Measurements from ENCODE around the gene POLR3C.
A peak's percentile ranks its signal among the peaks of the same experiment; 100 is the strongest.
"Not testable (repeated sequence)": the region's sequence is repeated elsewhere in the genome, so short reads cannot be mapped to it uniquely, and the experiment has no call there.

Gene POLR3C

DNA sequence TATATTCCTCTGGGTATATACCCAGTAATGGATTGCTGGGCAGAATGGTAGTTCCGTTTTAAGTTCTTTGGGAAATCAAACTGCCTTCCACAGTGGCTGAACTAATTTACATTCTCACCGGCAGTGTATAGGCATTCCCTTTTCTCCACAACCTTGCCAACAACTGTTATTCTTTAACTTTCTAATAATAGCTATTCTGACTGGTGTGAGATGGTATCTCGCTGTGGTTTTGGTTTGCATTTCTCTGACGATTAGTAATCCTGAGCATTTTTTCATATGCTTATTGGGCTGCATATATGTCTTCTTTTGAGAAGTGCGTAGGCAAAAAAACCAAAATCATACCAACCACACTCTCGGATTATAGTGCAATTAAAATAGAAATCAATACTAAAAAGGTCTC is 5.9 kb upstream of the POLR3C start:
- not testable (repeated sequence) for DNase-seq (ENCODE audit: low read depth in 3 of 3)

GRCh38 chr1:145822779-145823331 is 1.1 kb upstream of the POLR3C start:
- not testable (repeated sequence) for DNase-seq (ENCODE audit: low read depth in 3 of 3)

GRCh38 chr1:145824499-145824842 is 471 bp downstream of the POLR3C start:
- no peak for DNase-seq (ENCODE audit: low read depth in 3 of 3)

DNA sequence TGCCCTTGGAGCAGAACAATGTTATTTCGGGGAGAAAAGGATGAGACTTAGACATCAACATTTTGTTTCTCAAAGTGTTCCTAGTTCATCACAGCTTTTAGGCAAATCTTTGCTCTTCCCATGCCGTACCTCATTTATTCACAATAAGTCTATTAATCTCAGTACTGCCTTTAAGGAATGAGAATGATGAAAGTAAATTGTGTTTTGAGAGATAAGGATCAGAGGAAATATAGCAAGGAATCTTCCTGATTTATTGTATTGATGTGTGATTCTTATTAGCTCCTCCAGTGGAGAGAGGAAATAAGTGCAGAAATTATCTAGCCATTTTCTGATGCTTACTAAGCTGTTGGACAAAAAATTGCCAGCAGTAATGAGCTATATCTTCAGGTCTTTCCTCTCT is 2.0 kb downstream of the POLR3C start:
- DNase-seq (ENCODE audit: low read depth in 3 of 3) = no peak

DNA sequence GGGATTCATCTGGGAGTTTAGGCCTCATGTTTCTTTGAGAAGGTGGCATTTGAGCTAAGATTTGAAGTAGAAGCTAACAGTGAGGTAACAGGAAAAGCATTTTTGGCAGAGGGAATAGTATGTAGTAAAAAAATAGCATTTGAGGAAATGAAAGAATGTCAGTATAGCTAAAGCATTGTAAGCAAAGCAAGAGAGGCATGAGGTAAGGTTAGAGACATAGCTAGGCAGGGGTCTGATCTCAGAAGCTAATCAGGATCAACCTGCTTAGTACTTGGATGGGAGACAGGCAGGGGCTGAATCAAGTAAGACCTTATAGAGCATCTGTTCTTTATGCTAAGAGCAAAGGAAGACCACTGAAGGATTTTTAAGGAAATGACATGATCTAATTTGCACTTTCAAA is 4.0 kb downstream of the POLR3C start:
- no peak for DNase-seq (ENCODE audit: low read depth in 3 of 3)

DNA sequence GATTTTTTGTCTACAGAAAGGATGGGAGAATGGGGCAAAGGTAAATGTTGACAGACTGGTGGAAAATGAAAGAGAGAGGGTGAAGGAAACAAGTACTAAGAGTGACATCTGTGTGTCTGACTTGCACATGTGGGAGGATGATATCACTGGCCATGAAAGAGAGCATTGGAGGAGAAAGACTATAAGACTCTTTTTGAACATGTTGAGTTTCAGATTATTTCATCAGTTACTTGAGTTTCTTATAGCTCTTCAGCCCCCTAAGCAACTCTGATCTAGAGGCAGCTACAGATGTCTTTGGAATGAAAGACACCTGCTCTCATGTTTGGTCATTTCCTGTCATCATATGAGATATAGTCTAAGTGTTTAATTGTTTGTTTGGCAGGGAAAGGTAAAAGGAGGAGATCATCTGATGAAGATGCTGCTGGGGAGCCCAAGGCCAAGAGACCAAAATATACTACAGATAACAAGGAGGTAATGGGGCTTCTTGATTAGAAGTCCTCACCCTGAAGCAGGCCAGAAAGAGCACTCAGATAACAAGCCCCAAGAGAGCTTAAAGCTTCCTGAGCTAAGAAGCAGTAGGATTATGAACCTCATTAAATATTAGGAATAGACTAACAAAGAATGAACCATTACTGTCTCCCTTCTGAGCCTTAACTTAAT is 4.5 kb downstream of the POLR3C start:
- no peak for DNase-seq (ENCODE audit: low read depth in 3 of 3)

- DNase-seq (ENCODE audit: low read depth in 3 of 3) = not testable (repeated sequence)
These were observed 6.8 kb downstream of the POLR3C start for GRCh38 chr1:145830810-145831209.

DNA sequence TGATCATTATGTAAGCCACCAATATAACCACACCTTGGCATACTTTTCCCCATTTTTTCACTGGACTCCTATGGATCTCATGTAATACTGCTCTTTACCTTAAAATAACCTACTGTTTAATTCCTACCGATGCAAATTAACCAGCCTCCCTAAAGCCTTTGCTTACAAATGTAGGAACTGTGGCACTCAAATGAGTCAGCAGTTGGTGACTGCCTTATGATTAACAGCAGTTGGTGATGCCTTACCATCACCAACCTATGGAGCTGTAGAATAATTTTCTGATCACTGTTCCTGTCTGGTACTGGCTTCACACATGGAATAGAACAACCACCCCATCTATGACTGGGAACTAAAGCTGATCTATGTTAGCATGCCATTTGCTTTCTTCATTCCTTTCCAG is 13.7 kb downstream of the POLR3C start:
- no peak for DNase-seq (ENCODE audit: low read depth in 3 of 3)

- DNase-seq (ENCODE audit: low read depth in 3 of 3) = no peak
These were observed 19.0 kb downstream of the POLR3C start for GRCh38 chr1:145843031-145843430.

GRCh38 chr1:145845144-145845513 is 21.1 kb downstream of the POLR3C start:
- no peak for DNase-seq (ENCODE audit: low read depth in 3 of 3)

GRCh38 chr1:145845514-145846161 is 21.6 kb downstream of the POLR3C start, which contains the start of gene NUDT17:
TSS of gene NUDT17 (plus strand) at chr1:145845630. CDS start at chr1:145845641, 11 bp downstream.
- DNase-seq (ENCODE audit: low read depth in 3 of 3) = peak; percentile 49 to 66 (median 61)

- DNase-seq (ENCODE audit: low read depth in 3 of 3) = no peak
These were observed 22.2 kb downstream of the POLR3C start for GRCh38 chr1:145846201-145846612.

GRCh38 chr1:145847827-145848226 is 23.8 kb downstream of the POLR3C start:
- DNase-seq (ENCODE audit: low read depth in 3 of 3) = no peak

GRCh38 chr1:145849356-145850160 is 25.6 kb downstream of the POLR3C start:
- DNase-seq (ENCODE audit: low read depth in 3 of 3) = no peak

GRCh38 chr1:145855426-145855948 is 31.5 kb downstream of the POLR3C start:
- DNase-seq (ENCODE audit: low read depth in 3 of 3) = no peak

DNA sequence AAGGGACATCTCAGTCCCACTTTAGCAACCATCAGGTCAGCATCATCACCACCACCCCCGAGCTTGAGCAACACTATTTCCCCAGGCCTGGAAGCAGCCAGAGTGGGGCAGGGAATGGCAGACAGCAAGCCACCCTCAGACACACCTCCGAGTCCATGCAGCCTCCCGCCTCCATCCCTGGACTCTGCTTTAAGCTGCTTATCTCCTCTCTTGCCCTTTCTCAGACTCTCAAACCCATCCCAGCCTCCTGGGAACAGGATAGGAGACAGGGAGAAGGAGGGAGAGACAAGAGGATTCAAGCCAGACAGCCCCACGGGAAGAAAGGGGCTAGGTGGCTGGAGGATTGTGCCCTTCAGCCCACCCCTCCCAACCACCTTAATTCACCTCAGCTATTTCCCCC is 33.2 kb downstream of the POLR3C start:
- DNase-seq (ENCODE audit: low read depth in 3 of 3) = no peak

GRCh38 chr1:145858238-145858900 is 34.4 kb downstream of the POLR3C start:
- peak in 1 of 3 experiments; percentile 9 for DNase-seq (ENCODE audit: low read depth in 3 of 3)

- DNase-seq (ENCODE audit: low read depth in 3 of 3) = peak; percentile 56 to 77 (median 66)
These were observed 35.0 kb downstream of the POLR3C start, which contains the start of gene PIAS3 for GRCh38 chr1:145858901-145859490. TSS of gene PIAS3 (minus strand) at chr1:145859081. CDS start at chr1:145858990, 91 bp downstream.

DNA sequence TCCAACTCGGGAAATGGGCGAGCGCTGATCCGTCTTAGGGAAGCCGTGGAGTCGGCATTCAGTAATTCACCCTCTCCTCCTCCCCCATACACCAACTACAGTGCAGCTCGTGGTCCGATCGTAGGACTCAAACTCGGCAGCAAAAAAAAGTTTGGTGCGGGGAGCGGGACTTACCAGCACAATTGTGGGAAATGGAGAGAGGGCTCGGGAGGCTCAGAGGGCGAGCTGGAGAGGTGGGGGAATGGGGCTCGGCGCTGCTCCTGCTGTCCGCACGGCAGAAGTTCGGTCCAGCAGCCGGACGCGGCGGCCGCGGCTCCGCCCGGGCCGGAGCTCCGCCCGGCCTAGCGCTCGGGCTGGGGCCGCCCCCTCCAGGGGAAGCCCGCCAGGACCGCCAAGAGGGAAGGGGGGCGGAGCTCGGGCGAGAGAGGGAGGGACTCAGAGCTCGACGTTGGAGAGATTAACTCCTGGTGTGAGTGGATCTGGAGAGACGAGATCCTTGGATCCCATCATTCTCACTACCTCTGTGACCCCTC is 35.6 kb downstream of the POLR3C start:
- DNase-seq (ENCODE audit: low read depth in 3 of 3) = peak; percentile 60 to 64 (median 64)

GRCh38 chr1:145863282-145864018 is 39.5 kb downstream of the POLR3C start:
- DNase-seq (ENCODE audit: low read depth in 3 of 3) = no peak
